MM.1S (cell line): ENCODE results near the gene USP49.
A peak's percentile ranks its signal among the peaks of the same experiment; 100 is the strongest.

Experiments
- DNase-seq: peaks from one replicate; pipeline ENCODE4 v3.0.0-alpha.2; 2015
- H2AFZ ChIP-seq: fragments of 300-600 bp; sonication (generic); 2 replicates; pipeline ENCODE4 v1.6.0; 2016; ENCODE audit warnings: antibody characterized with exemption, low read length
- H3F3A ChIP-seq: fragments of 300-600 bp; sonication (generic); 2 replicates; pipeline ENCODE4 v1.6.1; 2016; ENCODE audit warnings: mild to moderate bottlenecking, antibody characterized with exemption, low read length, moderate library complexity, mixed read lengths; ENCODE audit not compliant: insufficient read depth
- H3K27ac ChIP-seq: fragments of 300-600 bp; sonication (generic); 2 replicates; pipeline ENCODE4 v1.5.1; 2016; ENCODE audit warnings: mild to moderate bottlenecking, low read length
- H3K27me3 ChIP-seq: fragments of 300-600 bp; sonication (generic); replicated peaks from 2 replicates; pipeline ENCODE4 v1.6.0; 2016; ENCODE audit warnings: low read length; ENCODE audit not compliant: insufficient read depth
- H3K36me3 ChIP-seq: fragments of 300-600 bp; sonication (generic); replicated peaks from 2 replicates; pipeline ENCODE4 v1.6.1; 2016; ENCODE audit warnings: mild to moderate bottlenecking, low read length, mixed read lengths; ENCODE audit not compliant: insufficient read depth
- H3K4me1 ChIP-seq: fragments of 300-600 bp; sonication (generic); 2 replicates; pipeline ENCODE4 v1.6.1; 2016; ENCODE audit warnings: low read length, mixed read lengths
- H3K4me2 ChIP-seq: fragments of 300-600 bp; sonication (generic); 2 replicates; pipeline ENCODE4 v1.6.0; 2016; ENCODE audit warnings: low read depth, low read length
- H3K4me3 ChIP-seq: fragments of 300-600 bp; sonication (generic); 2 replicates; pipeline ENCODE4 v1.5.1; 2016; ENCODE audit warnings: low read length, mixed read lengths
- H3K79me2 ChIP-seq: fragments of 300-600 bp; sonication (generic); 2 replicates; pipeline ENCODE4 v1.6.1; 2016; ENCODE audit warnings: mixed run types, low read length, mixed read lengths
- H3K9ac ChIP-seq: fragments of 300-600 bp; sonication (generic); 2 replicates; pipeline ENCODE4 v1.6.1; 2016; ENCODE audit warnings: low read length, mixed read lengths
- H3K9me2 ChIP-seq: fragments of 300-600 bp; sonication (generic); replicated peaks from 2 replicates; pipeline ENCODE4 v1.6.1; 2016; ENCODE audit warnings: mild to moderate bottlenecking, low read length, mixed read lengths; ENCODE audit not compliant: insufficient read depth
- H3K9me3 ChIP-seq: fragments of 300-600 bp; sonication (generic); replicated peaks from 2 replicates; pipeline ENCODE4 v1.6.1; 2016; ENCODE audit warnings: mild to moderate bottlenecking, low read length, mixed read lengths; ENCODE audit not compliant: insufficient read depth
- H4K20me1 ChIP-seq: fragments of 300-600 bp; sonication (generic); 2 replicates; pipeline ENCODE4 v1.6.1; 2016; ENCODE audit warnings: mild to moderate bottlenecking, low read length, moderate library complexity, mixed read lengths; ENCODE audit not compliant: insufficient read depth
- CTCF ChIP-seq: fragments of 300-600 bp; sonication (generic); IDR thresholded peaks from 2 replicates; pipeline ENCODE4 v1.5.1; 2016; ENCODE audit warnings: antibody characterized with exemption, low read length, mixed read lengths
- EZH2 ChIP-seq: fragments of 300-600 bp; sonication (generic); optimal IDR thresholded peaks from 2 replicates; pipeline ENCODE3; 2017; ENCODE audit warnings: low read depth, mild to moderate bottlenecking, antibody characterized with exemption, low read length, mixed read lengths
- EZH2phosphoT487 ChIP-seq: fragments of 300-600 bp; sonication (generic); IDR thresholded peaks from 2 replicates; pipeline ENCODE4 v1.6.1; 2018; ENCODE audit warnings: antibody characterized with exemption, low read length

The USP49 gene

DNA sequence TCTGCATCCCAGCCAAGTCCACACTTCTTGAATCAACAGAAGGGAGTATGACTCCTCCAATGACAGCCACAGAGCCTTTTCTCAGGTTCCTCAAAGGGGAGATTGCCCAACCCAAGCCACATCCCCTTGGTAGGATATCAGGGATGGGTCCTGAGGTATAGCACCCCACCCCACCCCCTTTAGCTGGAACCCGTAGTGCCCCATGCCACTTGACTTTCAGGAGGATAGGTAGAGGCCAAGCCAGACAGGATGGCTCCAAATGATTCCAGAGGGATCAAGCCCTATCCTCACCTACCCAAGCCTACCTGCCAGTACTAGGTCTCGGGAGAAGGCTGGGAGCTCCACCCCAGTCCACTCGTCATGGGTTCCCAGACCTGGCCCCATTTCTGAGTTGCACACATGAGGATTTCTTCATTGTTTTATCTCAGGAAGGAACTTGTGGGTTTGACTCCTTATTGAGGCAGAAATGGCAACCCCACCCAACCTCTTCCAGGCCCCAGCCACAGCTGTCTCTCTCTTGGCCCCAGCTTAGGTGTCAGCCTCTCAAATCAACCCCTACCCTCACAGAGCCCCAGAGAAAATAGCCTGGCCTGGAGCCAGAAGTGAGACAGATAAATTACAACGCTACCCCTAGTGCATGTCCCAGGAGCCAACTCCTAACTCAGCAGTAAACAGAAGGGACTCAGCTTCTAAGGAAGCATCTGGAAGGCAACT is 42.8 kb upstream of the USP49 start:
- 0 out of 2 replicates have a peak, but pooled peaks cover 10% of the 10 kb centered on the region for H3K36me3 ChIP-seq
- H3F3A ChIP-seq = peaks cover 24% of the 10 kb centered on the region
- H3K9ac ChIP-seq = no peak overlapping the region
- no peak for DNase-seq
- no peak overlapping the region for H3K27ac ChIP-seq
- peaks cover 55% of the 10 kb centered on the region for H3K79me2 ChIP-seq
- H3K9me2 ChIP-seq = no peaks in the 10 kb centered on the region
- H3K27me3 ChIP-seq = no peaks in the 10 kb centered on the region
- no peak overlapping the region for H3K4me2 ChIP-seq
- TF ChIP-seq EZH2 = no peak
- no peak for TF ChIP-seq EZH2phosphoT487
- TF ChIP-seq CTCF = no peak
- H3K9me3 ChIP-seq = no peaks in the 10 kb centered on the region
- no peak overlapping the region for H2AFZ ChIP-seq
- H4K20me1 ChIP-seq = no peaks in the 10 kb centered on the region
- peaks cover 37% of the 10 kb centered on the region for H3K4me1 ChIP-seq
- no peak overlapping the region for H3K4me3 ChIP-seq

DNA sequence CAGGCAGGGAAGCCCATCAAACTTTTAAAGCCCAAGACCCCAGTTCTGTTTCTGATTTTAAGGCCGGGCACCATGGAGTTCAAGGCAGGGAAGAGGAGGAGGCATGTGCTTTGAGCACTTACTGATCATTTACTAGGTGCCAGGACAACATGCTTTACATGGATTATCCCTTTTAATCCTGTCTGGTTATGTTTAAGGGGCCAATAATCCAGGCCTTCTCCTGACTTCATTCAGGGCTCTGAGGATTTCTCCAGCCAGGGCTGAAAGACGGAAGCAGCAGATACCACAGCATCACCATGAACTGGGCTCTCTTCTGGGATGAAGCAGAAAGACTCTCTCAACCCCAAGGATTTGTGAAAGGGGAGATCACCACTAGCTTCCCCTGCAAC is 42.3 kb upstream of the USP49 start:
- H3K9me3 ChIP-seq = no peaks in the 10 kb centered on the region
- peaks cover 59% of the 10 kb centered on the region for H3K79me2 ChIP-seq
- peaks cover 24% of the 10 kb centered on the region for H3F3A ChIP-seq
- H3K9me2 ChIP-seq = no peaks in the 10 kb centered on the region
- no peaks in the 10 kb centered on the region for H3K27me3 ChIP-seq
- H3K4me2 ChIP-seq = no peak overlapping the region
- 0 out of 2 replicates have a peak, but pooled peaks cover 14% of the 10 kb centered on the region for H3K36me3 ChIP-seq
- no peak overlapping the region for H3K27ac ChIP-seq
- no peak for DNase-seq
- H2AFZ ChIP-seq = no peak overlapping the region
- peaks cover 36% of the 10 kb centered on the region for H3K4me1 ChIP-seq
- H3K4me3 ChIP-seq = no peak overlapping the region
- H3K9ac ChIP-seq = no peak overlapping the region
- TF ChIP-seq EZH2phosphoT487 = no peak
- no peaks in the 10 kb centered on the region for H4K20me1 ChIP-seq

DNA sequence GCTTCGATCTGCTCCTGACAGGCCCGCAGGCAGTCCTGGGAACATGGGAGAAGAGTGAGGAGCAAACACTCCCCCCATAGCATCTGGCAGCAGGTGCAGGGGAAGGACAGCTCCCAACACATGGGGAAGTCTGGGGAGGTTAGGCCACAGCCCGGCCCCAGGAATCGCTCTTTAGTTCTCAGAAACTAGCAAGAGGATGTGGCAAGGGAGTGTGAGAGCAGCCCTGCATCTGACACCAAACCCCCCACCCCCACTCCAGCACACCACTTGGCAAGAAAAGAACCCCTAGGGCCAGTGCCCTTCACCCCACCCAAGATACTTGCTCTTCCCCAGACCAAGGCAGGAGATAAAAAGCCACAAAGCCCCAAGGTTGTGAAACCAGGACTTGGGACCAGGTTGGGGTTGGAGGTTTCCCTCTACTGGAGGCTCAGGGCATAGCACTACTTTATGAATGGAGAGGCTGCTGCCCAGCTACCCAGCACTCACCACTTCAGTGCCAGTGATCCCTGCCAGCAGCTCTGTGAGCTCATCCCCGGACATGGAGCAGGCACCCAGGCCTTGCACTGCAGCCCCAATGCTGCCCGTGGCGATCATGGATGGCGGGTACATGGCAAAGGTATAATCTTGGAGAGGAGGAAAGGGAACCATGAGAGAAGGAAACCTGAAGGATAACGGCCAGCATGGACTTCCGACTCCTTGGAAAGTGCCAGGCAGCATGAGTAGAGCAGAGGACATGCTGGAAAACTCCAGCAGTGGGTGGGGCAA is 41.1 kb upstream of the USP49 start:
- H3K27ac ChIP-seq = peak overlapping the region; percentile 32; the same call in 1 of the 2 replicates
- no peaks in the 10 kb centered on the region for H3K27me3 ChIP-seq
- peaks cover 31% of the 10 kb centered on the region for H3K4me1 ChIP-seq
- no peaks in the 10 kb centered on the region for H3K9me3 ChIP-seq
- peak; percentile 85 for DNase-seq
- H3K4me3 ChIP-seq = no peak overlapping the region
- no peak overlapping the region for H3K9ac ChIP-seq
- H3K36me3 ChIP-seq = peaks cover 14% of the 10 kb centered on the region; the same call in 1 of the 2 replicates
- peaks cover 24% of the 10 kb centered on the region for H3F3A ChIP-seq
- peak overlapping the region; percentile 36; the same call in 1 of the 2 replicates for H3K4me2 ChIP-seq
- H3K79me2 ChIP-seq = peaks cover 57% of the 10 kb centered on the region
- TF ChIP-seq CTCF = peak; percentile 90
- TF ChIP-seq EZH2 = no peak
- no peaks in the 10 kb centered on the region for H3K9me2 ChIP-seq
- H2AFZ ChIP-seq = no peak overlapping the region
- no peaks in the 10 kb centered on the region for H4K20me1 ChIP-seq
